Endothelial cell of hepatic sinusoid (primary cell): ENCODE measurements around the gene KCNN2.
"Not testable (repeated sequence)": the region's sequence is repeated elsewhere in the genome, so short reads cannot be mapped to it uniquely, and the experiment has no call there.

Source experiments
- in situ Hi-C: cut with HindIII; loops from 2 replicates; pipeline ENCODE4 v1.10.0; 2017; ENCODE audit warnings: low sequenced_read_pairs

KCNN2 gene

GRCh38 chr5:114418176-114419066 is 56.6 kb downstream of the KCNN2 start:
- in situ Hi-C loops = no loop called here

DNA sequence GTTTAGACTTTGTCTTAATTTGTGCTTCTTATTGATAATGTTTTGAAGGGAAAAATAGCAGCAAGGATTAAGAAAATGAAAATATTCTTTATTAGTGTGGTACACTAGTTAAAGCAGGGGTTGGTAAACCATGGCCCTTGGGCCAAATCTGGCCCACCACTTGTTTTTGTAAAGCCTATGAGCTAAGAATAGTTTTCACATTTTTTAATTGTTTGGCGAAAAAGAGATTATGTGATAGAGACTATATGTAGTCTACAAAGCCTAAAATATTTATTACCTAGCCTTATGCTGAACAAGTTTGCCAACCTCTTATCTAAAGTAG is 57.2 kb downstream of the KCNN2 start:
- in situ Hi-C loops = no loop called here

- in situ Hi-C loops = no loop called here
Measured at GRCh38 chr5:114419959-114420358, 58.1 kb downstream of the KCNN2 start.

GRCh38 chr5:114427204-114427603 is 65.3 kb downstream of the KCNN2 start:
- in situ Hi-C loops = loop anchor here (5.0 kb wide), 1 partner anchor 70 kb away; no protein-coding TSS in a partner anchor

- in situ Hi-C loops = no loop called here
Measured at GRCh38 chr5:114430532-114430931, 68.7 kb downstream of the KCNN2 start.

DNA sequence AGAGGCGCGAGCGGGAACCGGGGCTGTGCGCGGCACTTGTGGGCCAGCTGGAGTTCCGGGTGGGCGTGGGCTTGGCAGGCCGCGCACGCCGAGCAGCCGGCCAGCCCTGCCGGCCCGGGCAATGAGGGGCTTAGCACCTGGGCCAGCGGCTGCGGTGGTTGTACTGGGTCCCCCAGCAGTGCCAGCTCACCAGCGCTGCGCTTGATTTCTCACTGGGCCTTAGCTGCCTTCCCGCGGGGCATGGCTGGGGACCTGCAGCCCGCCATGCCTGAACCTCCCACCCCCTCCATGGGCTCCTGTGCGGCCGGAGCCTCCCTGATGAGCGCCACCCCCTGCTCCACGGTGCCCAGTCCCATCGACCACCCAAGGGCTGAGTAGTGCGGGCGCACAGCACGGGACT is 70.8 kb downstream of the KCNN2 start:
- in situ Hi-C loops = not testable (repeated sequence)

DNA sequence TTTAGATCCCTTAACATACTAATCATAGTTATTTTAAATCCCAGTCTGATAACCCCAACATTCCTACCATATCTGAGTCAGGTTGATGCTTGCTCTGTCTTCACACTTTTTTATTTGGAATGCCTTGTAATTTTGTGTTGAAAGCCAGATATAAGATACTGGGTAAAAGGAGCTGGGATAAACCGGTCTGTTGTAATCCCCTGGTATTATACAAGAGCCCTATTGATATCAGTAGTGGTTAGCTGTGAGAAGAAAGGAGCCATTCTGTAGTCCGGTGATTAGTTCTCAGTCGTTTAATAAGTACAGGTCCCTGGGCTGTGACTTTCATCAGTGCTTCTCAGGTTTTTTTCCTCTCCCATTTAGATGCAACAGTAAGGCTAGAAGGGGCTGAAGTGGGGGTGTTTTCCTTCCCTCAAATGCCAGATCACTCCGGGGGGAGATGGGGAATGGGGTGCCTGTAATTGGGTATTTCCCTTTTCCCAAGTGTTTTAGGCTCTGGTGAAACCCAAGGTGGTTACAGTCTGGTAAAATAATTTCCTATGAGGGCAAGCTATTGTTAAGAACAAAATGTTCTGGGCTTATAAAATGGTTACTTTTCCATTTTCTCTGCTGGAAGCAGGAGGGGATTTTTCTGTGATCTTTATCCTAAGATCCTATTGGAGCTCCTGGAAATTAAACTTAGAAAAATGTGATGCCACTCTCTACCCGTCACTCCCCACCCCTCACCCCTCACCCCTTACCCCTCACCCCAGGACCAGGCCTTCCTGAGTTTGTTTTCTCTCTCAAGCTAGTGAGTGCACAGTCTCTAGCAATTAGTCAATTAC is 72.7 kb downstream of the KCNN2 start:
- in situ Hi-C loops = no loop called here

- in situ Hi-C loops = no loop called here
Measured at GRCh38 chr5:114435220-114435481, 73.3 kb downstream of the KCNN2 start.

GRCh38 chr5:114435885-114436299 is 74.0 kb downstream of the KCNN2 start:
- in situ Hi-C loops = no loop called here

- in situ Hi-C loops = no loop called here
Measured at GRCh38 chr5:114437936-114438335, 76.1 kb downstream of the KCNN2 start.

- in situ Hi-C loops = no loop called here
Measured at GRCh38 chr5:114438471-114438870, 76.6 kb downstream of the KCNN2 start.

DNA sequence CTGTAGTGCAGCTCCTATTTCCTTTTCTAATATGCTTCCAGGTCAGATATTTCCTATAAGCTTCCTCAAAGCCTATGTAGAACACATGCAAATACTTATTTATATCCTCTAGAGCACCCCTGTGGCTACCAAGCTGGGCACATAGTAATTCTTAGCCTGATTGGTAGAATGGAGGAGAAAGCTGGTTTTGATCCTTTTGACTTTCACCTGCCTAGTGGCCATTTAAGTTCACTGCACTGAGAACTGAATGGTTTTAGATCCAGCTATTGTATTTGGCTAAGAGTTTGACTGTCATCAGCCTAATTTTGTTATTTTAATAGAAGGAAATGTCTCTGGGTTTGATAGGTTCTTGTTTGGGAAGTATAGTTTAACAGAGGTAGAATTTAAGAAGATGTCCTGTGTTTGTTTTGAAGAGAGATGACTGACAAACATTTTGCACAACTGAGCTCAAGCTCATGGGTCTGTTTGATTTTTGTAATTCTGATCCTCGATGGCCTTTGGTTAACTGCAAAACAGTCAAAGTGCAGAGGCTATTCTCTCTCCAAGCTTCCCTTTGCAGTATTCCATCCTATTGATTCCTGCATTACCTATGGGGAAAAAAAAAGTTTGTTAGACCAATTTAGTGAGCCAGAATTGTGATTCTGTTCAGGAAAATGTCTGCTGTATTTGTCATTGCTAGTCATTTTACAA is 85.4 kb downstream of the KCNN2 start:
- in situ Hi-C loops = no loop called here

DNA sequence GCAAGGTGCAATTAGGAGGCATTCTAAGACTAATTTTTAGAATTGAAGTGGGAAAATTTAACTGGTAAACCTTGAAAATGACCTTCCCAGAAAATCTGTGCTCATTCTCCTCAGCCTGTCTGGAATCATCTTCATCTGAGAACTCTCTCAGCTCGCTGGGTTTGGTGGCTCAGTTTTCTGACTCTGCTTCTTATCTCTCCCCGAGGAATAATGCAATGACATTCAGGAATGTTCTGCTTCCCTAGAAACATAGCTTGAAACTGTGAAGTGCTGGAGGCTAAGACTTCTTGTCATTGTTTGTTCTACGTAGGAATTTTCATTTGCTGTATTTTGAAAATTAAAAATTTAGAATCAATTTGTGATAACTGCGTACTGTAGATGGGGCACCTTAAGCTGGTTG is 86.6 kb downstream of the KCNN2 start:
- in situ Hi-C loops = no loop called here

GRCh38 chr5:114449860-114450421 is 88.1 kb downstream of the KCNN2 start:
- in situ Hi-C loops = loop anchor here (25.0 kb wide), 1 partner anchor 338 kb away; no protein-coding TSS in a partner anchor

GRCh38 chr5:114450437-114450836 is 88.6 kb downstream of the KCNN2 start:
- in situ Hi-C loops = loop anchor here (25.0 kb wide), 1 partner anchor 338 kb away; no protein-coding TSS in a partner anchor

- in situ Hi-C loops = loop anchor here (25.0 kb wide), 1 partner anchor 346 kb away; no protein-coding TSS in a partner anchor
Measured at GRCh38 chr5:114458726-114459125, 96.9 kb downstream of the KCNN2 start.

- in situ Hi-C loops = loop anchor here (5.0 to 25.0 kb wide), 2 partner anchors 95 to 355 kb away; no protein-coding TSS in a partner anchor
Measured at GRCh38 chr5:114467171-114467570, 105.3 kb downstream of the KCNN2 start.

GRCh38 chr5:114467729-114468128 is 105.9 kb downstream of the KCNN2 start:
- in situ Hi-C loops = loop anchor here (5.0 to 25.0 kb wide), 2 partner anchors 95 to 355 kb away; no protein-coding TSS in a partner anchor

DNA sequence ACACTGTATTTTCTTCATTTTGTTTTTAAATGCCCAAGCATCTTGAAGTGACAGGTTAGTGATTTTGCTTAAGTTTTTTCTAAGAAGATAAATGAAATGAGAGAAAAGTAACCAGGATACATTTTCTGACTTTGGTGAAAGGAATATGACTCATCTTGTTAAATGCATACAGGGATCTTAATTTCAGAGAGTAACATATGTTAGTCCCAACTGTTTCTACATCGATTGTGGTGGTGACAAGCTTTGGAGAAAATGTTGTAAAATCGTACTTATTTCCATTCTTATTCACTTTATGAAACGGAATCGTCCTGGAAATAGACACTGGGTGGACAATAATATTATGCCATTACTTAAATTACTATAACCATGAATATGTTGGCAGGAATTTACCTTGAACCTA is 107.5 kb downstream of the KCNN2 start:
- in situ Hi-C loops = loop anchor here (5.0 to 25.0 kb wide), 2 partner anchors 97 to 357 kb away; no protein-coding TSS in a partner anchor

- in situ Hi-C loops = loop anchor here (25.0 kb wide), 1 partner anchor 359 kb away; no protein-coding TSS in a partner anchor
Measured at GRCh38 chr5:114471529-114471928, 109.7 kb downstream of the KCNN2 start.

DNA sequence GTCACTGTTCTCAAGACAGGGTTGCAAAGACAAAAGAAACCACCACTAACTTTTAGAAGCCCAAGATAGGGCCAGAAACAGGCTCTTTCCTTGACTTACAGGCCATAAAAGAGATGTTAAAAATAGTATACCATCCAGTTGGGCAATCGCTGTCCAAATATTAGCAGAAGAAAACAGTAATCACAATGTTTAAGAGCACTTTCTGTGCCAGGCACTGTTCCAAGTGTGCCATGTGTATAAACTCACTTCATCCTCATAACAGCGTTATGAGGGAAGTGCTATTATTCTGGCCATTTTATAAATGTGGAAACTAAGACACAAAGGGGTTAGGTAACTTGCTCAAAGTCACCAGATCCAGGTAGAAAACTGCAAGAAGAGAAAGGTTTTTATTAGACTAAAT is 111.7 kb downstream of the KCNN2 start:
- in situ Hi-C loops = loop anchor here (25.0 kb wide), 1 partner anchor 361 kb away; no protein-coding TSS in a partner anchor
